PC-3 (cell line): ENCODE data around the gene RPS3.

Source experiments
- EZH2 ChIP-seq: fragments of 300-600 bp; sonication (generic); IDR thresholded peaks from one replicate; pipeline ENCODE4 v1.6.1; 2017; ENCODE audit warnings: antibody characterized with exemption, mild to moderate bottlenecking, low read length; ENCODE audit not compliant: unreplicated experiment
- TF ChIP-seq, protein P1 (sequence below): fragments of 300-600 bp; sonication (generic); conservative IDR thresholded peaks from 2 replicates; pipeline ENCODE4 v1.5.1; 2017; ENCODE audit warnings: antibody characterized with exemption, low read depth, mild to moderate bottlenecking, low read length

DNA sequence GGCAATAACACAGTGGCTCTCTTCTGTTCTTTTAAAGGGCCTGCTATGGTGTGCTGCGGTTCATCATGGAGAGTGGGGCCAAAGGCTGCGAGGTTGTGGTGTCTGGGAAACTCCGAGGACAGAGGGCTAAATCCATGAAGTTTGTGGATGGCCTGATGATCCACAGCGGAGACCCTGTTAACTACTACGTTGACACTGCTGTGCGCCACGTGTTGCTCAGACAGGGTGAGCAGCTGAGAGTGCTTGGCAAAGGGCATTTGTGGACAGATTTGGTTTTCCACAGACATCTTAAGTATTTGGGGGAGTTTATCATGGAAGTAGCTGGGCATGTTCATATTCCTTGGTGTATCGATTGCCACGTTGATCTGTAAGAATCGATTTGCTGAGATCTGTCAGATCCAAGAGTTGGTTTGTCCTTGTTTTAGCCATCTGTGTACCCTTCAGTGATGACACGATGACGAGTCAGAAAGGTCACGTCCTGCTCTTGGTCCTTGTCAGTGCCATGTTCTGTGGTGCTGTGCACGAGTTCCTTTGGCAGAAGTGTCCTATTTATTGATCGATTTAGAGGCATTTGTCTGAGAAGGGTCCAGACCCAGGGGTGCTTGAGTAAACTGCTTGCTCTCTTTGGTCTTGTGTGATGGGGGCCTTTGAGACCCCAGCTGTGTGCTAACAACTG, 4.8 kb downstream of the RPS3 start:
- TF ChIP-seq, protein P1, sequence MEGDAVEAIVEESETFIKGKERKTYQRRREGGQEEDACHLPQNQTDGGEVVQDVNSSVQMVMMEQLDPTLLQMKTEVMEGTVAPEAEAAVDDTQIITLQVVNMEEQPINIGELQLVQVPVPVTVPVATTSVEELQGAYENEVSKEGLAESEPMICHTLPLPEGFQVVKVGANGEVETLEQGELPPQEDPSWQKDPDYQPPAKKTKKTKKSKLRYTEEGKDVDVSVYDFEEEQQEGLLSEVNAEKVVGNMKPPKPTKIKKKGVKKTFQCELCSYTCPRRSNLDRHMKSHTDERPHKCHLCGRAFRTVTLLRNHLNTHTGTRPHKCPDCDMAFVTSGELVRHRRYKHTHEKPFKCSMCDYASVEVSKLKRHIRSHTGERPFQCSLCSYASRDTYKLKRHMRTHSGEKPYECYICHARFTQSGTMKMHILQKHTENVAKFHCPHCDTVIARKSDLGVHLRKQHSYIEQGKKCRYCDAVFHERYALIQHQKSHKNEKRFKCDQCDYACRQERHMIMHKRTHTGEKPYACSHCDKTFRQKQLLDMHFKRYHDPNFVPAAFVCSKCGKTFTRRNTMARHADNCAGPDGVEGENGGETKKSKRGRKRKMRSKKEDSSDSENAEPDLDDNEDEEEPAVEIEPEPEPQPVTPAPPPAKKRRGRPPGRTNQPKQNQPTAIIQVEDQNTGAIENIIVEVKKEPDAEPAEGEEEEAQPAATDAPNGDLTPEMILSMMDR = no peak
- TF ChIP-seq EZH2 = no peak
